ENCODE measurements around the gene SYTL1.

Gene SYTL1

GRCh38 chr1:27348861-27349783 lies 7.3 kb downstream of the SYTL1 start:
- no peak for TF ChIP-seq ZNF274 (IDR thresholded peaks at IDR 0.05; ENCODE audit: low read depth, low read length)
- H3K4me3 ChIP-seq (ENCODE audit: low read length): no peak overlapping the region

GRCh38 chr1:27349784-27350662 lies 8.2 kb downstream of the SYTL1 start:
- TF ChIP-seq ZNF274 (IDR thresholded peaks at IDR 0.05; ENCODE audit: low read depth, low read length): no peak
- no peak overlapping the region for H3K4me3 ChIP-seq (ENCODE audit: low read length)

- TF ChIP-seq ZNF274 (IDR thresholded peaks at IDR 0.05; ENCODE audit: low read depth, low read length): no peak
- H3K4me3 ChIP-seq (ENCODE audit: low read length): no peak overlapping the region
Observed at GRCh38 chr1:27350663-27351540, 9.1 kb downstream of the SYTL1 start.

DNA sequence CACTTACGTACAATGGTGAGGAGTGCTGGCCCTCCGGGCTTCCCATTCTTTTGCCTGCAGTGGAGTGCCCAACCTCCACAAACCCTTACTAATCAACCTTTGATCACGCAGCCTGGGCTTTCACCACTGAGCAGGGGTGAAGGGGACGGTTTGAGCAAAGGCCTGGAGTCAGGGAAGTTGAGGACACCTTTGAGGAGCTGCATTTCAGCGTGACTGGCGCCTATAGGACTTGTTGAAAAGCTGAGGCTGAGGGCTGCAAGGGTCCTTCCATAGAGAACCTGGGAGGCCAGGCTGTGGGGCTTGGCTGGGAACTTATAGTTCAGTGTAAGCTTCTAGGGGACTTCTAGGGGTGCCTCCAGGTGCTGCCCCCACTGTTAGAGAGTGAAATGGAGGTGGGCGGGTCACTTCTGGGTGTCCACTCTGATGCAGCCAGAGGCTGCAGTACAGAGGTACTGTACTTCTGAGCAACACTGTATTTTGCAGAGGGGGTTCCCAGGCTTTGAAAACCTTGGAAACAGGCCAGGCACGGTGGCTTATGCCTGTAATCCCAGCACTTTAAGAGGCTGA lies 9.8 kb downstream of the SYTL1 start:
- TF ChIP-seq ZNF274 (IDR thresholded peaks at IDR 0.05; ENCODE audit: low read depth, low read length): no peak
- no peak overlapping the region for H3K4me3 ChIP-seq (ENCODE audit: low read length)

- no peak overlapping the region for H3K4me3 ChIP-seq (ENCODE audit: low read length)
- TF ChIP-seq ZNF274 (IDR thresholded peaks at IDR 0.05; ENCODE audit: low read depth, low read length): no peak
Observed at GRCh38 chr1:27353166-27353565, 11.3 kb downstream of the SYTL1 start.

DNA sequence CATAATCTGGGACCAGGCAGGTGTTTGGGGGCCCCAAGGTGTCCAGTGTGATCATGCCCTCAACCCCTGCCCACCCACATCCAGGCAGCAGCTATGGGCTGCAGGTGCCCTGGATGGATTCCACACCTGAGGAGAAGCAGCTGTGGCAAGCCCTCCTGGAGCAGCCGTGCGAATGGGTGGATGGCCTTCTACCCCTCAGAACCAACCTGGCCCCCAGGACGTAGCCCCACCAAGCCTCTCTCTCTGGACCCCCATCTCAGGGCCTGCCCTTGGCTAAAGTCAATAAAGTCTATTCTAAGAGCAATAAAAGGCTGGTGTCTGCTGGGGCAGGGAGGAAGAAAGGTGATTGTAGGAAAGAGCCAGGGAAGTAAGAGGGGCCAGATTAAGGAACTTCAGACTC lies 11.8 kb downstream of the SYTL1 start:
- no peak for TF ChIP-seq ZNF274 (IDR thresholded peaks at IDR 0.05; ENCODE audit: low read depth, low read length)
- no peak overlapping the region for H3K4me3 ChIP-seq (ENCODE audit: low read length)

GRCh38 chr1:27355683-27356082 lies 13.9 kb downstream of the SYTL1 start:
- no peak for TF ChIP-seq ZNF274 (IDR thresholded peaks at IDR 0.05; ENCODE audit: low read depth, low read length)
- no peak overlapping the region for H3K4me3 ChIP-seq (ENCODE audit: low read length)

GRCh38 chr1:27356277-27356618 lies 14.4 kb downstream of the SYTL1 start:
- TF ChIP-seq ZNF274 (IDR thresholded peaks at IDR 0.05; ENCODE audit: low read depth, low read length): no peak
- no peak overlapping the region for H3K4me3 ChIP-seq (ENCODE audit: low read length)

DNA sequence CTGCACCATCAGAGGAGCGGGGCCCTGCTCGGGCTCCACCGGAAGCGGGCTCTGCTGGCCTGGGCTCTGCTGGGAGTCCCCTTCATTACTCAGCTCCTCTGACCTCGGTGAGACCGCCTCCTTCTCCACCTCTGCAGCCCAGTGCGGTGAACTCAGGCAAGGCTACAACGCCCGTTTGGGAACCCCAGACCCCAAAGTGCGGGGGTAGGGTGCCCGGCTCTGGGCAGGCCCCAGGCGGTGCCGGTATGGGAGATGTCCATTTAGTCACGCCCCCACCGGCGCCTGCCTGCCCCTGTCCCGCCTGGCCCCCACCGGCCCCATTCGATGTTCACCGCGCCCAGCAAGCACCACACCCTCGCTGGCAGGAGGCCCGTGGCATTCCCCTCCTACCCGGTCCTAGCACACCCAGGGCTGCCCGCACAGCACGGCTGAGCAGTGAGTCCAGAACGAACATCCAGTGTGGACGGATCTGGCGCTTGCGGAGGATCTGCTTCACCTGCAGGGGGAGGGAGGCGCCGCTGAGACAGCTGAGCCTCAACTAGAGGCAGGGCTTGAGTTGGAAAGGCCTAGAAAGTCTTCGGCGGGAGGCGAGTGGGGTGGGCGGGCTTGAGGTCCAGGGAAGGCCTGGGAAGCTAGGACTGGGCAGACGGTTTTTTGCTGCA lies 14.9 kb downstream of the SYTL1 start:
- no peak overlapping the region for H3K4me3 ChIP-seq (ENCODE audit: low read length)

DNA sequence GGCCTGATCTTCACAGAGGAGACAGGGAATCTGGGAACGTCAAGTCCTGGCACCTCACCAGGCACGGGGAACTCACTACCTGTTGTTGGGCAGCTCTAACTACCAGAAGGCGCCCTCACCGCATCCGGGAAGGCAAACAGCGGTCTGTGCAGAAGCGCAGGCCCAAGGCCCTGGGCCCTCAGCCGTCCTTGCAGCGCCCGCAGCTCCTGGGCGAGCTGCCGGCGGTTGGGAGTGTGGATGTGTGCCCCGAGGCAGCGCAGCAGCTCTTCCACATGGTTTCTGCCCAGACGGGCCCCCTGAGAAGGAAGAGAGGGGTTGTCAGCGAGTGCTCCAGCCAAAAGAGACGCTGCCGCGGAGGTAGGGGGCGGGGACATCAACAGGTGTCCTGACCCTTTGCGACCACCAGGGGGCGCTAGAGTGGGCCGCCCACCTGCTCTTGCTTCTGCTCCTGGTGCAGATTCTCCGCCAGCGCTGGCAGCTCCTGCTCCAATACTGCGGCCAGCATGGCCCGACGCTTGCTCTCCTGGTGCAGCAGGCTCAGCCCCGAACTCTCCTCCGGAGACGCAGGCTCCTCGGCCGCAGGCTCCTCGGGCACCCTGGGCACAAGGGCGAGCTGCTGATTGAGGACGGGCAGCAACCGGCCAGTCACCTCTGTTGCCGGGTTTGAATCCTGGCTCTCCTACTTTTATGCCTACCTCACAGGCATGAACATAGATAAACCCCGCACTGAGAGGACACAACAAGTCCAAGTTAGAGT lies 15.6 kb downstream of the SYTL1 start:
- peak overlapping the region; percentile 18; the same call in 1 of the 2 replicates for H3K4me3 ChIP-seq (ENCODE audit: low read length)
- no peak for TF ChIP-seq ZNF274 (IDR thresholded peaks at IDR 0.05; ENCODE audit: low read depth, low read length)

More for the DNA sequence above, 14.9 kb downstream of the SYTL1 start:
- TF ChIP-seq ZNF274 (IDR thresholded peaks at IDR 0.05; ENCODE audit: low read depth, low read length): no peak

- H3K4me3 ChIP-seq (ENCODE audit: low read length): no peak overlapping the region
- no peak for TF ChIP-seq ZNF274 (IDR thresholded peaks at IDR 0.05; ENCODE audit: low read depth, low read length)
Observed at GRCh38 chr1:27358038-27358927, 16.5 kb downstream of the SYTL1 start.

All from GM08714 (cell line).